Measurements from ENCODE around the gene PRPF19. TPM values are rescaled to one million over a fixed set of nuclear protein-coding genes. Genes with fewer than 3 reads are reported as not detected.
A peak's percentile ranks its signal among the peaks of the same experiment; 100 is the strongest.

Gene PRPF19
- total RNA-seq, 2 donors from 2014 or later, result 139 to 175 TPM

- Mint-ChIP-seq H3K27me3 (ENCODE audit: low read depth) (peaks cover under 1% of the 10 kb centered on the region), H3K9me3 (no peaks in the 10 kb centered on the region), H3K4me1 (ENCODE audit: low read depth) (no peaks in the 10 kb centered on the region), H3K27ac (no peak overlapping the region), H3K4me3 (no peak overlapping the region), H3K36me3 (ENCODE audit: insufficient read depth in 2 of 2) (no peaks in the 10 kb centered on the region)
- ATAC-seq (replicated peaks in 1 of 2) (no peak), DNase-seq (no peak)
These were observed 28.6 kb upstream of the PRPF19 start for GRCh38 chr11:60934790-60935605.

- H3K27ac Mint-ChIP-seq, result no peak overlapping the region
- no peaks in the 10 kb centered on the region for H3K4me1 Mint-ChIP-seq (ENCODE audit: low read depth)
- H3K9me3 Mint-ChIP-seq, result no peaks in the 10 kb centered on the region
- peaks cover 8% of the 10 kb centered on the region for H3K27me3 Mint-ChIP-seq (ENCODE audit: low read depth)
- DNase-seq (no peak), ATAC-seq (replicated peaks in 1 of 2) (no peak)
- H3K4me3 Mint-ChIP-seq, result no peak overlapping the region
- H3K36me3 Mint-ChIP-seq (ENCODE audit: insufficient read depth in 2 of 2), result no peaks in the 10 kb centered on the region
These were observed 27.9 kb upstream of the PRPF19 start for GRCh38 chr11:60934124-60934789.

- H3K9me3 Mint-ChIP-seq, result no peaks in the 10 kb centered on the region
- H3K36me3 Mint-ChIP-seq (ENCODE audit: insufficient read depth in 2 of 2), result no peaks in the 10 kb centered on the region
- no peak for DNase-seq
- H3K4me3 Mint-ChIP-seq, result no peak overlapping the region
- ATAC-seq (replicated peaks in 1 of 2), result no peak
- H3K4me1 Mint-ChIP-seq (ENCODE audit: low read depth), result no peaks in the 10 kb centered on the region
- H3K27me3 Mint-ChIP-seq (ENCODE audit: low read depth), result peaks cover 12% of the 10 kb centered on the region
- no peak overlapping the region for H3K27ac Mint-ChIP-seq
These were observed 27.2 kb upstream of the PRPF19 start for GRCh38 chr11:60933416-60934123.

GRCh38 chr11:60932605-60933356 lies 26.4 kb upstream of the PRPF19 start:
- Mint-ChIP-seq H3K27ac (no peak overlapping the region), H3K36me3 (ENCODE audit: insufficient read depth in 2 of 2) (no peaks in the 10 kb centered on the region), H3K4me3 (no peak overlapping the region), H3K27me3 (ENCODE audit: low read depth) (peaks cover 13% of the 10 kb centered on the region), H3K9me3 (no peaks in the 10 kb centered on the region), H3K4me1 (ENCODE audit: low read depth) (no peaks in the 10 kb centered on the region)
- no peak for DNase-seq
- no peak for ATAC-seq (replicated peaks in 1 of 2)

DNA sequence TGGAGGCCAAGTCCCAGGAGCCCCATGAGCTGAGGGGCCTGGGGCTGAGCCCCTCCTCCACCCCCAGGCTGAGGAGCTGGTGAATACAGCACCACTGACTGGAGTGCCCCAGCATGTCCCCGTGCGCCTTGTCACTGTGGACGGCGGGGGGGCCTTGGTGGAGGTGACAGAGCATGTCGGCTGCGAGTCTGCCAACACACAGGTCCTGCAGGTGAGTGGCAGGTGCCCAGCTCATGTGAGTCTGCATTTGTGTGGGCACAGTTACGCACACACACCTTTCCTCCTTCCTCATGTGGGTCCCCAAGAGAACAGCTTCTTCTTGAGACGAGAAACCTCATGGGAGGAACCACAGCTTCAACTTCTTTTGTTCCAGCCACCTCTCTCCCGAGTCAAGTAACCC lies 25.5 kb upstream of the PRPF19 start:
- Mint-ChIP-seq H3K4me1 (ENCODE audit: low read depth) (no peaks in the 10 kb centered on the region), H3K27ac (no peak overlapping the region), H3K27me3 (ENCODE audit: low read depth) (peaks cover 19% of the 10 kb centered on the region), H3K36me3 (ENCODE audit: insufficient read depth in 2 of 2) (no peaks in the 10 kb centered on the region), H3K9me3 (no peaks in the 10 kb centered on the region), H3K4me3 (no peak overlapping the region)
- ATAC-seq (replicated peaks in 1 of 2) (no peak), DNase-seq (no peak)

- ATAC-seq (replicated peaks in 1 of 2), result no peak
- DNase-seq, result no peak
- Mint-ChIP-seq H3K27me3 (ENCODE audit: low read depth) (peaks cover 32% of the 10 kb centered on the region), H3K4me3 (no peak overlapping the region), H3K27ac (no peak overlapping the region), H3K36me3 (ENCODE audit: insufficient read depth in 2 of 2) (no peaks in the 10 kb centered on the region), H3K9me3 (no peaks in the 10 kb centered on the region), H3K4me1 (ENCODE audit: low read depth) (peaks cover 8% of the 10 kb centered on the region)
These were observed 24.0 kb upstream of the PRPF19 start for GRCh38 chr11:60930394-60930793.

DNA sequence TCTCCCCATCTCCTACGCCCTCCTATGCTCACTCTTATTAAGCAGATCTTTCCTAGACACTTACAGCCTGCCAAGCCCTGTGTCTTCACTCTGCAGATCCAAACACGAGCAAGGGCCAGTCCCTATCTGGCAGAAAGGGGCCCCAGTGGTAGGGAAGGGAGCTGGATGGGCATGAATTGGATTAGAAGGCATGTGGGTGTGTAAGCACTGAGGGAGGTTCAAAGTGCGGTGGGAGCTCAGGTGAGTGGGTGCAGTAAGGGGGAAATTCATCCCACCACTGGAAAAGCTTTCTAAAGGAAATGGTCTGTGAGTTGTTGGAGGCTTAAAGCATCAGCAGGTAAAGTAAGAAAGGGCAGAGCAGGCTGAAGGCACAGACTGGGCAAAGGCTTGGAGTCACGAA lies 23.4 kb upstream of the PRPF19 start:
- Mint-ChIP-seq H3K4me1 (ENCODE audit: low read depth) (peaks cover 13% of the 10 kb centered on the region), H3K36me3 (ENCODE audit: insufficient read depth in 2 of 2) (no peaks in the 10 kb centered on the region), H3K4me3 (no peak overlapping the region), H3K9me3 (no peaks in the 10 kb centered on the region), H3K27ac (no peak overlapping the region), H3K27me3 (ENCODE audit: low read depth) (peaks cover 37% of the 10 kb centered on the region)
- DNase-seq (no peak), ATAC-seq (replicated peaks in 1 of 2) (no peak)

DNA sequence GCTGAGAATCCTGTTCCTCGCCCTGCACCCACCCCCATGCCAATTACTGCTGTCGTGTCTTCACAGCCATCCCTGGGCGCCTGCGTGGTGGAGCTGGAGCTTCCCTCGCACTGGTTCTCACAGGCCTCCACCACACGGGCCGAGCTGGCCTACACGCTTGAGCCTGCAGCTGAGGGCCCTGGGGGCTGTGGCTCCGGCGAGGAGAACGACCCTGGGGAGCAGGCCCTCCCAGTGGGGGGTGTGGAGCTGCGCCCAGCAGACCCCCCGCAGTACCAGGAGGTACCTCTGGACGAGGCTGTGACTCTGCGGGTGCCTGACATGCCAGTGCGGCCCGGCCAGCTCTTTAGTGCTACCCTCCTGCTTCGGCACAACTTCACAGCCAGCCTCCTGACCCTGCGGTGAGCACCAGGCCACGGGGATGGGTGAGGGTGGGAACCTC lies 22.2 kb upstream of the PRPF19 start:
- Mint-ChIP-seq H3K27ac (no peak overlapping the region), H3K36me3 (ENCODE audit: insufficient read depth in 2 of 2) (no peaks in the 10 kb centered on the region), H3K9me3 (no peaks in the 10 kb centered on the region), H3K4me1 (ENCODE audit: low read depth) (peaks cover 13% of the 10 kb centered on the region), H3K4me3 (no peak overlapping the region), H3K27me3 (ENCODE audit: low read depth) (peaks cover 37% of the 10 kb centered on the region)
- DNase-seq, result no peak
- no peak for ATAC-seq (replicated peaks in 1 of 2)

GRCh38 chr11:60927600-60927999 lies 21.2 kb upstream of the PRPF19 start:
- H3K4me3 Mint-ChIP-seq, result no peak overlapping the region
- no peaks in the 10 kb centered on the region for H3K36me3 Mint-ChIP-seq (ENCODE audit: insufficient read depth in 2 of 2)
- H3K27ac Mint-ChIP-seq, result no peak overlapping the region

GRCh38 chr11:60927061-60927592 lies 20.7 kb upstream of the PRPF19 start:
- Mint-ChIP-seq H3K27ac (no peak overlapping the region), H3K27me3 (ENCODE audit: low read depth) (peaks cover 37% of the 10 kb centered on the region), H3K9me3 (no peaks in the 10 kb centered on the region), H3K4me3 (no peak overlapping the region), H3K36me3 (ENCODE audit: insufficient read depth in 2 of 2) (peaks cover 3 to 4% of the 10 kb centered on the region in 2 donors), H3K4me1 (ENCODE audit: low read depth) (peaks cover 13% of the 10 kb centered on the region)
- ATAC-seq (replicated peaks in 1 of 2) (no peak), DNase-seq (no peak)

More at GRCh38 chr11:60927600-60927999, 21.2 kb upstream of the PRPF19 start:
- no peaks in the 10 kb centered on the region for H3K9me3 Mint-ChIP-seq
- H3K4me1 Mint-ChIP-seq (ENCODE audit: low read depth), result peaks cover 13% of the 10 kb centered on the region
- DNase-seq (no peak), ATAC-seq (replicated peaks in 1 of 2) (no peak)
- peaks cover 37% of the 10 kb centered on the region for H3K27me3 Mint-ChIP-seq (ENCODE audit: low read depth)

DNA sequence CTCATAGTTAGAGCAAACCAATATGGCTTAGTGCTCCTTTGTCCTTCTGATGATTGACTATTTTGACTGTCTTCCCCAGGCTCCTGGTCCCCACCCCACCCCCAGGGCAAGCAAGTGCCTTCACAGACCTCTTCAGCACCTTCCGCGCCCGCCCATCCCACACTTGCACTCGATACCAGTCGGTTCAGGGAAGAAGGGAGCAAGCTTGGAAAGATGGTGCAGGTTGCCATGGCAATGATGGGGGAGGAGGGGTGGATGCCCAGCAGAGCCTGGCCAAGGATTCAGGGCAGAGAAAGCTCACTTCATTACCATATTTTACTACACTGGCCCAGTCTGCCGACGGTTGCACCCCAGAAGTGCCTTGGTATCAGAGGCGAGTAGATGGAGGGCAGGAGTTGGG lies 20.1 kb upstream of the PRPF19 start:
- Mint-ChIP-seq H3K27me3 (ENCODE audit: low read depth) (peaks cover 37% of the 10 kb centered on the region), H3K4me3 (no peak overlapping the region), H3K36me3 (ENCODE audit: insufficient read depth in 2 of 2) (peaks cover 3 to 5% of the 10 kb centered on the region in 2 donors), H3K4me1 (ENCODE audit: low read depth) (peaks cover 13% of the 10 kb centered on the region), H3K27ac (no peak overlapping the region), H3K9me3 (no peaks in the 10 kb centered on the region)
- DNase-seq, result no peak
- no peak for ATAC-seq (replicated peaks in 1 of 2)

GRCh38 chr11:60925868-60926267 lies 19.5 kb upstream of the PRPF19 start:
- Mint-ChIP-seq H3K27ac (no peak overlapping the region), H3K36me3 (ENCODE audit: insufficient read depth in 2 of 2) (peaks cover 4 to 5% of the 10 kb centered on the region in 2 donors), H3K9me3 (no peaks in the 10 kb centered on the region), H3K4me3 (peak overlapping the region; percentile 18 to 75), H3K27me3 (ENCODE audit: low read depth) (peaks cover 37% of the 10 kb centered on the region), H3K4me1 (ENCODE audit: low read depth) (peaks cover 13% of the 10 kb centered on the region)
- ATAC-seq (replicated peaks in 1 of 2) (peak; percentile 20 to 26), DNase-seq (no peak)
